HG03095 (cell line): Measurements from ENCODE around the gene ZFYVE19.

ENCODE experiments used
- ATAC-seq: cut with Tn5 transposase; IDR thresholded peaks from one replicate; pipeline ENCODE4 v1.9.1; 2021; ENCODE audit warnings: moderate library complexity; ENCODE audit not compliant: unreplicated experiment

Gene ZFYVE19, protein sequence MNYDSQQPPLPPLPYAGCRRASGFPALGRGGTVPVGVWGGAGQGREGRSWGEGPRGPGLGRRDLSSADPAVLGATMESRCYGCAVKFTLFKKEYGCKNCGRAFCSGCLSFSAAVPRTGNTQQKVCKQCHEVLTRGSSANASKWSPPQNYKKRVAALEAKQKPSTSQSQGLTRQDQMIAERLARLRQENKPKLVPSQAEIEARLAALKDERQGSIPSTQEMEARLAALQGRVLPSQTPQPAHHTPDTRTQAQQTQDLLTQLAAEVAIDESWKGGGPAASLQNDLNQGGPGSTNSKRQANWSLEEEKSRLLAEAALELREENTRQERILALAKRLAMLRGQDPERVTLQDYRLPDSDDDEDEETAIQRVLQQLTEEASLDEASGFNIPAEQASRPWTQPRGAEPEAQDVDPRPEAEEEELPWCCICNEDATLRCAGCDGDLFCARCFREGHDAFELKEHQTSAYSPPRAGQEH

GRCh38 chr15:40807028-40807887, at the start of gene ZFYVE19, which contains the start of gene DNAJC17:
Gene ZFYVE19 (plus strand): TSS chr15:40807089. CDS start chr15:40807590, 501 bp downstream.
Gene DNAJC17 (minus strand): TSS chr15:40807473. CDS start chr15:40807446, 27 bp downstream.
- ATAC-seq = peak; percentile 94

DNA sequence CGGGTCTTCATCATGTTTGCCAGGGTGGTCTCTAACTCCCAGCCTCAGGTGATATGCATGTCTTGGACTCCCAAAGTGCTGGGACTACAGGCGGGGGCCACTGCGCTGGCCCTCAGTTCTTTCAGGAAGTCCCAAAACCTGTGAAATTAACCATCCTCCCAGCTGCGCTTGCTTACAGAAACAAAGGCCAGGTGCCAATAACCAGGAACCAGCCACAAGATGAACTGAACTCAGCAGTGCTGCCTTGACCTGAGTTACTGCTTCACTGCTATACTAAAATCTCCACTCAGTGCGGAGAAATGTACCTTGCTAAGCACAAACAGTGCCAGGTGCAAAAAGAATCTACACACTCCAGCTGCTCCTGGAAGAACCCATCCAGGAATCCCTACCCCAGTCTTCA, 46.9 kb upstream of the ZFYVE19 start:
- no peak for ATAC-seq

DNA sequence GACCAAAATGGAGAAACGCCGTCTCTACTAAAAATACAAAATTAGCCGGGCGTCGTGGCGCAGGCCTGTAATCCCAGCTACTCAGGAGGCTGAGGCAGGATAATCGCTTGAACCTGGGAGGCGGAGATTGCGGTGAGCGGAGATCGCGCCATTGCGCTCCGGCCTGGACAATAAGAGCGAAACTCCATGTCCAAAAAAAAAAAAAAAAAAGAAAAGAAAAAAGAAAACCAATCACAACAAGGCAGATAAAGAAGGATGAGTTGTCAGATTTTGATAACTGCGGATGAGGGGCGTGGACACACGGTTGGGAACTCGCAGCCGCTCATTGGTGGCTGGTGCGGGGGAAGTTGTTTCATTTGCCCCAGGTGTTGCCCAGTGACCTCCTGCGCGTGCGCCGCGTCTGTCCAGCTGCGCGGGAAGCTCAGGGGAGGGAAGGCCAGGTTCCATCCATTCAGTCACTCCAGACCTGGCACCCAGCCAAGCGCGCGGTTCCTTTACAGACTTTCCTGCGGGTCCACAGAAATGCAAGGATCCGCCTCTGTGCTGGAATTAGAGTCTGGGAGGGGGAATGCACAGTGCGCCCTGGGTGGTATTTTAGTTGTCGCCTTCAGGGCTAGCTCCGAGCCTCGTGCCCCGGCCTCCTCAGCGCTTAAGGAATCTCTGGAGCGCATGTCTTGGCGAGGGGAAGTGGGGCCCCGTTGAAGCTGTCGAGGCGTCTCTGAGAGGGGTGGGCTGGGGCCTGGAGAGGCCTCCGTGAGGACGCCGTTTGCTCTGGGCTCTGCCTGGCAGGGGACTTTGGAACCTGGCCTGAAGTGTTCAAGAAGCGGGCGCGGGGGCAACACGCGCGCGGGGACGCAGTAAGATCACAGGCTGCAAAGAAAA, 43.7 kb upstream of the ZFYVE19 start:
- ATAC-seq = peak; percentile 9

GRCh38 chr15:40763801-40764628, 42.9 kb upstream of the ZFYVE19 start, which contains the start of gene GCHFR:
Gene GCHFR (plus strand): TSS chr15:40764068. CDS start chr15:40764181, 113 bp downstream.
- peak; percentile 66 for ATAC-seq

GRCh38 chr15:40764629-40765103, 42.2 kb upstream of the ZFYVE19 start:
- ATAC-seq = no peak

DNA sequence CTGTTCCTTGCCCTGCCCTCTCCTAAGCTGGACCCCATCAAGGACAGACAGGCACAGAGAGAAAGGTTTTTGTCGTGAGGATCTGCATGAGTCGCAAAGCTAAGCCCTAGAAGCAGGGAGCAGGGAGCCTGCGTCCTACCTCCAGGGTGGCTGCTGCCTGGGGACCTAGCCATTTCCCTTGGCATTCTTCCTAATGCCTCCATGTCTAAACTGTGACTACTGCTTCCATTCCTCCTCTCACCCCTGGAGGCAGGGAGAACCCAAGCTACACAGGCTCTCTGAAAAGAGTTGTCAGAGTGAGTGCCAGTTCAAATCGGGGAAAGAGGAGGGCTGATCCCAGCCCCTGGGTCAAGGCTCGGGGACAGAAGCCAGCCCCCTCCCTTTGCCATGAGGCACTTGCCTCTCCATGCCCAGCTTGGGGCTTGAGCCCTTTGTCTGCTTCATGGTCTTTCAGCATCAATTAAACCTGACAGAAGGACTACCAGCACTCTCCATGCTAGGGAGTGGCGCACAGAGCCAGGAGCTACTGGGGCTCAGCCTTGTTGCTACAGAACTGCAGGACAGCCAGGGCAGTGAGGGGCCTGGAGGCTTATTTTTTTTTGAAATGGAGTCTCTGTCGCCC, 40.6 kb upstream of the ZFYVE19 start:
- ATAC-seq = no peak

GRCh38 chr15:40766906-40767837, 39.7 kb upstream of the ZFYVE19 start:
- no peak for ATAC-seq

DNA sequence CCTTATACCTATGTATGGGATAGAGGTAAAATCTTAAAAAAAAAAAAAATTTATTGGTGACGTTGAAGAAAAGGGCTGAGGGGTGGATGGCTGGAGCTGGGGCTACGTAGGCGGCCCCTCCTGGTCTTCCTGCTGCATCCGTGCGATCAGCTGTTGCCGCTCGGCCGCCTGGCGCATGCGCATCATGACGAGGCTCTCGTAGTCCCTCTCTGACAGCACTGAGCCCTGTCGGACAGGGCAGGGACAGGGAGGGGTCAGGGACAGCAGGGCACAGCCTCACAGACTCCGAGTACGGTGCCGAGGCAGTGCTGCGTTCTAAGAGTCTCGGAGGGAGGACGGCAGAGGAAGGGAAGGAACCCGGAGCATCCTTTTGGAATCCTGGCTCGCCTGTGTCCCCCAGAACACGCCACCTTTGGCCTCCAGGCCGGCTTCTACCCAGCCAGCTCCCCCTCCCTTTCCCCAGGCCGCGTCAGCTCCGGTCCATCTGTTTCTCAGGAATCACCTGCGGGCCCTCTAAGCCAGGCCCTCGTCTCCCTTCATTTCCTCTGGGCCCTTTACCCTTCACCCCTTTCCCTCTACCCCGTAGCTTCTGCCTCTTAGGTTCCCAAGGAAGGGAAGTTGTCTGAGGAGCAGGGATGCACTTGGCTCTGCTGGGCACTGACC, 38.9 kb upstream of the ZFYVE19 start:
- ATAC-seq = no peak

DNA sequence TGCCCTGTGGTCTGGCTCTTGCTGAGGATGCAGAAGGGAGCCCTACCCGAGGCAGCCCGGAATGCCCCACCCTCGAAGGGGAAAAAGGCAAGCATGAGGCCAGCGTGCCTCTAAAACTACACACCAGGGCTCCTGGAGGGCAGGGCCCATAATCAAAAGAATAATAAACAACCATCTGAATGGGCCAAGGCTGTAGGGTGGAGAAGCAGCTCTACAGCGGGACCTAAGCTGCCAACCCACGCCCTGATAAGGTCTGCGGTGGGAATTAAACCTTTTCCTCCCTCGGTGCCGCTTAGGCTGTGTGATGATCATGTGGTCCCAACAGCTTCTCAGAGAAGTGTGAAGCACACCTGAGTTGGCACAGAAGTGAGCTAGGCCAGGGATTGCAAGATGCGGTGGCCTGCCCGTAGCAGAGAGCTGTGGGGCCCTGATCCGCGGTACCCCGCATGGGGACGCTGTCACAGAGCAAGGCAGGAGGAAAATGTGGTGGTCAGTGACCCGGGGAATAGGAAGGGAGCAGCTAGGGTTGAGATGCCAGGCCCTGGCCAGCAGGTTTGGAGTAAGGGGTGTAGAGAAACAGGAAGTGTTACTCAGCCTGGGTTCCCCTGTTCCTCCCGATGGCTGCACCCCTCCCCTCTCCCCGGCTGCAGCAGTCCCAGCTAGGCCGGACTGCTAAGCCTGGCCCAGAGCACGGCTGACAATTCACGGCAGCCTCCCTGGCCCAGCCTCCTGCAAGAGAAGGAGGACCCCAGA, 38.2 kb upstream of the ZFYVE19 start:
- ATAC-seq = no peak

- ATAC-seq = peak; percentile 39
Measured at GRCh38 chr15:40769274-40770146, 37.4 kb upstream of the ZFYVE19 start, which contains the start of gene C15orf62. Gene C15orf62 (plus strand): TSS chr15:40769980. CDS start chr15:40770496, 516 bp downstream.

GRCh38 chr15:40770147-40770721, 36.7 kb upstream of the ZFYVE19 start:
- ATAC-seq = no peak

GRCh38 chr15:40771242-40771641, 35.6 kb upstream of the ZFYVE19 start:
- no peak for ATAC-seq

GRCh38 chr15:40772014-40772413, 34.9 kb upstream of the ZFYVE19 start:
- ATAC-seq = no peak

DNA sequence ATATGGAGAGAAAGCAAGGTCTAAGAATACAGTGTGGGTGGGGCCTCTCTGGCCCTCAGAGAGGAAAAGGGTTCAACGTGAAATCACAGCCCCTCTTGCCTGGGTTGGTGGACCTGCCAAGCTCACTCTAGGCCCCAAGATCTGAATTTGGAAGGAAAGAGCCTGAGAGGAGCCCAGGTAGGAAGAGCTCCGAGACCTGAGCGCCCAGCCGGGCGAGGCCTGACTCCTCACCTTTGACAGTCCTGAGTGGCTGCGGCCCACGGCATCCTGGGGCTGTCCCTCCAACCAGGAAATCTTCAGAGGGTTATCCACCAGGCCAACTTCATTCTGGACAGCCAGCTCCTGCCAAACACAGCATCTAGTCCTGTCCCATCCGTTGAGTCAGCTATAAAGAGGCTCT, 33.4 kb upstream of the ZFYVE19 start:
- no peak for ATAC-seq

DNA sequence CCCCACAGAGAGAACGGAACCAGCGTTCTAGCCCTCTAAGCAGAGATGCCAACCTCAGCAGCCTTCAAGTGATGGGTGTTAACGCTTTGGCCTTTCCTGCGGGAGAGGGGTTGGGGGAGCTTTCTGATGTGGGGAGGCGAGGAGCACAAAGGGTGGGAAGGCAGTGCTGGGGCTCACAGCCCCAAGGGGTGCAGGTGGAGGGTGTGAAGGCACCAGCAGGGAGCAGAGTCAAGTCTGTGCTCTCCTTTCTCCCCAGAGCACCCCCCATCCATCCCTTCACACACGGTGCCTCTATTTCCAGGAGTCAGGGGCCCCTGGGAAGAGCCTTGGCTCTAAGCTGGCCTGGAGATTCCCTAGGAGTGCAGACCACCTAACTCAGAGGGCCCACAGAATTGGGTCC, 33.0 kb upstream of the ZFYVE19 start:
- no peak for ATAC-seq
